Measurements from ENCODE around the gene SLC51A. TPM values are rescaled to one million over a fixed set of nuclear protein-coding genes. Genes with fewer than 3 reads are reported as not detected.

The SLC51A gene
- 0.08 TPM in 1 of 2 replicates, not detected in the other for polyA plus RNA-seq (2013)

- no CpG with 5 or more reads among the region's 15 CpGs for WGBS (ENCODE audit: extremely low coverage, insufficient coverage, insufficient read length)
- Histone ChIP-seq H2BK5ac (ENCODE audit: low read depth, low read length, poor library complexity) (no peak within 1 kb of the TSS), H3K4me1 (ENCODE audit: control insufficient read depth in 1 of 2, insufficient read depth in 2 of 2, low read length in 2 of 2) (peaks cover 4 to 5% of the 10 kb centered on the region in 2 experiments), H3K36me3 (ENCODE audit: control insufficient read depth in 1 of 2, insufficient read depth in 2 of 2, low read length in 2 of 2) (no peaks in the 10 kb centered on the region), H2BK120ac (ENCODE audit: insufficient read depth, low read length, poor library complexity) (no peak within 1 kb of the TSS), H3K9me3 (ENCODE audit: insufficient read depth, low read depth, low read length) (peaks cover 3% of the 10 kb centered on the region), H4K12ac (ENCODE audit: low read depth, low read length) (no peak within 1 kb of the TSS), H3K4me2 (ENCODE audit: low read length) (no peak within 1 kb of the TSS), H3K79me1 (ENCODE audit: low read length) (no peaks in the 10 kb centered on the region), H3K4ac (ENCODE audit: low read depth, low read length) (no peak within 1 kb of the TSS), H2AK5ac (ENCODE audit: low read length) (no peak within 1 kb of the TSS), H4K91ac (ENCODE audit: low read depth, low read length) (no peak within 1 kb of the TSS), H2AFZ (ENCODE audit: insufficient read depth, low read length, poor library complexity) (no peak within 1 kb of the TSS), H3K18ac (ENCODE audit: low read length) (no peak within 1 kb of the TSS), H3K4me3 (ENCODE audit: low read depth, low read length) (no peak within 1 kb of the TSS), H3K14ac (ENCODE audit: low read length) (no peak within 1 kb of the TSS), H3K9ac (ENCODE audit: low read length) (no peak within 1 kb of the TSS), H3K79me2 (ENCODE audit: control insufficient read depth, insufficient read depth, low read length, poor library complexity) (no peaks in the 10 kb centered on the region), H3K23ac (ENCODE audit: low read length) (no peak within 1 kb of the TSS), H3K27me3 (ENCODE audit: insufficient read depth, low read length) (peaks cover 5% of the 10 kb centered on the region), H4K8ac (ENCODE audit: low read depth, low read length) (no peak within 1 kb of the TSS), H2BK12ac (ENCODE audit: low read length) (no peak within 1 kb of the TSS), H3K27ac (ENCODE audit: low read depth, low read length) (no peak within 1 kb of the TSS)
- DNase-seq: no peak
Measured at GRCh38 chr3:196216089-196216564, at the start of gene SLC51A. Gene SLC51A (plus strand): TSS chr3:196216534. CDS start chr3:196216713, 179 bp downstream.

DNA sequence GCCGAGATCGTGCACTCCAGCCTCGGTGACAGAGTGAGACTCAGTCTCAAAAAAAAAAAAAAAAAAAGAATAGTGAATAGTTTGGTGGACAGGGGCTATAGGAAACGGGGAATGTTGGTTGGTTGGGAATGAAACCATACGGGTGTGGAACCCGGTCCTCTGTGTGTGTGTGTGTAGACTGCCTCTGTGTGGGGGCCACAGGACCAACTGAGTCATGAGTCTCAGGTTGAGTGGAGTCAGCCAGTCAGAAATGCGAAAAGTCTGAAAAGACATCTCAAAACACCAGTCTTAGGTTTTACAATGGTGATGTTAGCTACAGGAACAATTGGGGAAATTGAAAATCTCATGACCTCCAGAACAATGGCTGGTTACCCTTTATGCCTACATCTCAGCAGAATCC lies 49.6 kb upstream of the SLC51A start:
- Histone ChIP-seq H3K9me3 (ENCODE audit: insufficient read depth, low read depth, low read length) (peaks cover 10% of the 10 kb centered on the region), H3K79me2 (ENCODE audit: control insufficient read depth, insufficient read depth, low read length, poor library complexity) (no peaks in the 10 kb centered on the region), H3K79me1 (ENCODE audit: low read length) (no peaks in the 10 kb centered on the region), H2BK5ac (ENCODE audit: low read depth, low read length, poor library complexity) (no peak overlapping the region), H3K23ac (ENCODE audit: low read length) (no peak overlapping the region), H3K14ac (ENCODE audit: low read length) (no peak overlapping the region), H3K4ac (ENCODE audit: low read depth, low read length) (no peak overlapping the region), H2AFZ (ENCODE audit: insufficient read depth, low read length, poor library complexity) (no peak overlapping the region), H3K4me1 (ENCODE audit: control insufficient read depth in 1 of 2, insufficient read depth in 2 of 2, low read length in 2 of 2) (peaks cover 6 to 7% of the 10 kb centered on the region in 2 experiments), H3K27me3 (ENCODE audit: insufficient read depth, low read length) (no peaks in the 10 kb centered on the region), H3K9ac (ENCODE audit: low read length) (no peak overlapping the region), H2BK120ac (ENCODE audit: insufficient read depth, low read length, poor library complexity) (no peak overlapping the region), H3K4me2 (ENCODE audit: low read length) (no peak overlapping the region), H3K4me3 (ENCODE audit: low read depth, low read length) (no peak overlapping the region), H4K8ac (ENCODE audit: low read depth, low read length) (no peak overlapping the region), H2BK12ac (ENCODE audit: low read length) (no peak overlapping the region), H3K27ac (ENCODE audit: low read depth, low read length) (no peak overlapping the region), H4K12ac (ENCODE audit: low read depth, low read length) (no peak overlapping the region), H4K91ac (ENCODE audit: low read depth, low read length) (no peak overlapping the region), H2AK5ac (ENCODE audit: low read length) (no peak overlapping the region), H3K18ac (ENCODE audit: low read length) (no peak overlapping the region), H3K36me3 (ENCODE audit: control insufficient read depth in 1 of 2, insufficient read depth in 2 of 2, low read length in 2 of 2) (no peaks in the 10 kb centered on the region)
- 100% methylated on average over 1 of the region's 7 CpGs for WGBS (ENCODE audit: extremely low coverage, insufficient coverage, insufficient read length)
- DNase-seq: no peak

GRCh38 chr3:196168808-196169391 lies 47.4 kb upstream of the SLC51A start:
- Histone ChIP-seq H3K79me1 (ENCODE audit: low read length) (no peaks in the 10 kb centered on the region), H2AFZ (ENCODE audit: insufficient read depth, low read length, poor library complexity) (no peak overlapping the region), H2BK5ac (ENCODE audit: low read depth, low read length, poor library complexity) (no peak overlapping the region), H3K36me3 (ENCODE audit: control insufficient read depth in 1 of 2, insufficient read depth in 2 of 2, low read length in 2 of 2) (no peaks in the 10 kb centered on the region), H3K9ac (ENCODE audit: low read length) (no peak overlapping the region), H3K18ac (ENCODE audit: low read length) (no peak overlapping the region), H2BK120ac (ENCODE audit: insufficient read depth, low read length, poor library complexity) (no peak overlapping the region), H2AK5ac (ENCODE audit: low read length) (no peak overlapping the region), H4K91ac (ENCODE audit: low read depth, low read length) (no peak overlapping the region), H4K12ac (ENCODE audit: low read depth, low read length) (no peak overlapping the region), H3K27me3 (ENCODE audit: insufficient read depth, low read length) (no peaks in the 10 kb centered on the region), H3K27ac (ENCODE audit: low read depth, low read length) (no peak overlapping the region), H3K4me1 (ENCODE audit: control insufficient read depth in 1 of 2, insufficient read depth in 2 of 2, low read length in 2 of 2) (peaks cover 2 to 3% of the 10 kb centered on the region in 2 experiments), H2BK12ac (ENCODE audit: low read length) (no peak overlapping the region), H3K4ac (ENCODE audit: low read depth, low read length) (no peak overlapping the region), H3K9me3 (ENCODE audit: insufficient read depth, low read depth, low read length) (peaks cover 10% of the 10 kb centered on the region), H3K4me3 (ENCODE audit: low read depth, low read length) (no peak overlapping the region), H3K4me2 (ENCODE audit: low read length) (no peak overlapping the region), H3K23ac (ENCODE audit: low read length) (no peak overlapping the region), H3K14ac (ENCODE audit: low read length) (no peak overlapping the region), H3K79me2 (ENCODE audit: control insufficient read depth, insufficient read depth, low read length, poor library complexity) (no peaks in the 10 kb centered on the region), H4K8ac (ENCODE audit: low read depth, low read length) (no peak overlapping the region)
- no CpG with 5 or more reads among the region's 6 CpGs for WGBS (ENCODE audit: extremely low coverage, insufficient coverage, insufficient read length)
- DNase-seq: no peak

- H2AK5ac ChIP-seq (ENCODE audit: low read length): no peak overlapping the region
- H2BK12ac ChIP-seq (ENCODE audit: low read length): no peak overlapping the region
- no peak overlapping the region for H3K27ac ChIP-seq (ENCODE audit: low read depth, low read length)
- no peak overlapping the region for H3K9ac ChIP-seq (ENCODE audit: low read length)
- no peak overlapping the region for H4K91ac ChIP-seq (ENCODE audit: low read depth, low read length)
- H2AFZ ChIP-seq (ENCODE audit: insufficient read depth, low read length, poor library complexity): no peak overlapping the region
- H3K27me3 ChIP-seq (ENCODE audit: insufficient read depth, low read length): no peaks in the 10 kb centered on the region
- H3K18ac ChIP-seq (ENCODE audit: low read length): no peak overlapping the region
- no peak overlapping the region for H4K12ac ChIP-seq (ENCODE audit: low read depth, low read length)
- H3K79me2 ChIP-seq (ENCODE audit: control insufficient read depth, insufficient read depth, low read length, poor library complexity): no peaks in the 10 kb centered on the region
- H3K4me2 ChIP-seq (ENCODE audit: low read length): no peak overlapping the region
- WGBS (ENCODE audit: extremely low coverage, insufficient coverage, insufficient read length): no CpG with 5 or more reads among the region's 5 CpGs
- no peaks in the 10 kb centered on the region for H3K4me1 ChIP-seq (ENCODE audit: control insufficient read depth in 1 of 2, insufficient read depth in 2 of 2, low read length in 2 of 2)
- peaks cover 6% of the 10 kb centered on the region for H3K9me3 ChIP-seq (ENCODE audit: insufficient read depth, low read depth, low read length)
- DNase-seq: peak; percentile 29 to 43
- H2BK120ac ChIP-seq (ENCODE audit: insufficient read depth, low read length, poor library complexity): no peak overlapping the region
- no peak overlapping the region for H3K14ac ChIP-seq (ENCODE audit: low read length)
- no peak overlapping the region for H3K4me3 ChIP-seq (ENCODE audit: low read depth, low read length)
- H4K8ac ChIP-seq (ENCODE audit: low read depth, low read length): no peak overlapping the region
- no peak overlapping the region for H3K4ac ChIP-seq (ENCODE audit: low read depth, low read length)
- H3K23ac ChIP-seq (ENCODE audit: low read length): no peak overlapping the region
- H2BK5ac ChIP-seq (ENCODE audit: low read depth, low read length, poor library complexity): no peak overlapping the region
- no peaks in the 10 kb centered on the region for H3K79me1 ChIP-seq (ENCODE audit: low read length)
- no peaks in the 10 kb centered on the region for H3K36me3 ChIP-seq (ENCODE audit: control insufficient read depth in 1 of 2, insufficient read depth in 2 of 2, low read length in 2 of 2)
Measured at GRCh38 chr3:196169836-196170240, 46.5 kb upstream of the SLC51A start.

Data from trophoblast cell (in vitro differentiated cells and primary cell).